ENCODE measurements around the gene ADARB1.

ADARB1 gene

GRCh38 chr21:45084121-45084520, 9.7 kb downstream of the ADARB1 start:
- ATAC-seq, result no peak
- TF ChIP-seq TOX (CRISPR knock-in tag; IDR thresholded peaks at IDR 0.05; ENCODE audit: borderline replicate concordance) (no peak), ZNF565 (CRISPR knock-in tag; conservative IDR thresholded peaks at IDR 0.05; ENCODE audit: low read depth) (no peak), ZNF8 (CRISPR knock-in tag; IDR thresholded peaks at IDR 0.05) (no peak), ZNF70 (CRISPR knock-in tag; IDR thresholded peaks at IDR 0.05) (no peak), ZFP3 (CRISPR knock-in tag; IDR thresholded peaks at IDR 0.05) (no peak), PATZ1 (CRISPR knock-in tag; IDR thresholded peaks at IDR 0.05; ENCODE audit: borderline replicate concordance) (no peak), RARB (CRISPR knock-in tag; IDR thresholded peaks at IDR 0.05) (no peak), ESRRG (CRISPR knock-in tag; IDR thresholded peaks at IDR 0.05) (no peak), CREB5 (CRISPR knock-in tag; IDR thresholded peaks at IDR 0.05; ENCODE audit: low read depth) (no peak), ISL1 (CRISPR knock-in tag; IDR thresholded peaks at IDR 0.05) (no peak), TCF4 (CRISPR knock-in tag; IDR thresholded peaks at IDR 0.05; ENCODE audit: borderline replicate concordance) (no peak), SNAI2 (CRISPR knock-in tag; IDR thresholded peaks at IDR 0.05) (no peak), ARNTL (CRISPR knock-in tag; IDR thresholded peaks at IDR 0.05; ENCODE audit: borderline replicate concordance, low read depth) (no peak), OSR1 (CRISPR knock-in tag; IDR thresholded peaks at IDR 0.05) (no peak), ZC3H10 (CRISPR knock-in tag; IDR thresholded peaks at IDR 0.05) (no peak), PPARA (CRISPR knock-in tag; IDR thresholded peaks at IDR 0.05; ENCODE audit: borderline replicate concordance) (no peak), BACH2 (CRISPR knock-in tag; IDR thresholded peaks at IDR 0.05; ENCODE audit: borderline replicate concordance) (no peak)
- TF ChIP-seq, protein P1, sequence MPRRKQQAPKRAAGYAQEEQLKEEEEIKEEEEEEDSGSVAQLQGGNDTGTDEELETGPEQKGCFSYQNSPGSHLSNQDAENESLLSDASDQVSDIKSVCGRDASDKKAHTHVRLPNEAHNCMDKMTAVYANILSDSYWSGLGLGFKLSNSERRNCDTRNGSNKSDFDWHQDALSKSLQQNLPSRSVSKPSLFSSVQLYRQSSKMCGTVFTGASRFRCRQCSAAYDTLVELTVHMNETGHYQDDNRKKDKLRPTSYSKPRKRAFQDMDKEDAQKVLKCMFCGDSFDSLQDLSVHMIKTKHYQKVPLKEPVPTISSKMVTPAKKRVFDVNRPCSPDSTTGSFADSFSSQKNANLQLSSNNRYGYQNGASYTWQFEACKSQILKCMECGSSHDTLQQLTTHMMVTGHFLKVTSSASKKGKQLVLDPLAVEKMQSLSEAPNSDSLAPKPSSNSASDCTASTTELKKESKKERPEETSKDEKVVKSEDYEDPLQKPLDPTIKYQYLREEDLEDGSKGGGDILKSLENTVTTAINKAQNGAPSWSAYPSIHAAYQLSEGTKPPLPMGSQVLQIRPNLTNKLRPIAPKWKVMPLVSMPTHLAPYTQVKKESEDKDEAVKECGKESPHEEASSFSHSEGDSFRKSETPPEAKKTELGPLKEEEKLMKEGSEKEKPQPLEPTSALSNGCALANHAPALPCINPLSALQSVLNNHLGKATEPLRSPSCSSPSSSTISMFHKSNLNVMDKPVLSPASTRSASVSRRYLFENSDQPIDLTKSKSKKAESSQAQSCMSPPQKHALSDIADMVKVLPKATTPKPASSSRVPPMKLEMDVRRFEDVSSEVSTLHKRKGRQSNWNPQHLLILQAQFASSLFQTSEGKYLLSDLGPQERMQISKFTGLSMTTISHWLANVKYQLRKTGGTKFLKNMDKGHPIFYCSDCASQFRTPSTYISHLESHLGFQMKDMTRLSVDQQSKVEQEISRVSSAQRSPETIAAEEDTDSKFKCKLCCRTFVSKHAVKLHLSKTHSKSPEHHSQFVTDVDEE (CRISPR knock-in tag; IDR thresholded peaks at IDR 0.05), result no peak

DNA sequence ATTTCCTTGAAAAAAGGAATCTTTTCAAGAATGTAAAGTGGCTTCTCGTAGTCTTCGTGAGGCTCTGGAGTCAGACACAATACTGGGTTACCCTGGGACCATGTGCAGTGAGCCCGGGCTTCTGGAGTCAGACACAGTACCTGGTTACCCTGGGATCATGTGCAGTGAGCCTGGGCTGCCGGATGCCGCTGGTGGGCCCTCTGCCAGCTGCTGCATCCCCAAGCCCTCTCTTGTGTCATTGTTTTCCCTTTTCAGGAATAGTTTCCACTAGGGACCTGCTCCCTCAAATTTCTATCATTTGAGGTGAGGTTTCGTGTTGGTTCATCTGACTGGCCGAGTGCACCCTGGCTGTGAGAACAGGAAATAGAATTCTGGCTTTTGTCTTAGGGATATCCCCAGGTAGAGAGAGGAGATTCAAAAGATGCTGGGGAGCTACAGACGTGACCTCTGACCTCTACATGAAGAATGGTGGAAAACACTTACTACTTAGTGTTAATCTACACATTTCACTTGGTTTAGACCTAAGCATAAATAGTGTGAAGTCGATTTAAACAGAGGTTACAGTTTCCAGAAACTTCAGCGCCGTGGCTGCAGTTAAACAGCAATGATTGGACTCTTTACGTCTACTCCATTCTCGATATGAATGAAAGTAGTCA, 10.6 kb downstream of the ADARB1 start:
- ATAC-seq, result no peak

More for the DNA sequence above, 10.6 kb downstream of the ADARB1 start:
- TF ChIP-seq, protein P2, sequence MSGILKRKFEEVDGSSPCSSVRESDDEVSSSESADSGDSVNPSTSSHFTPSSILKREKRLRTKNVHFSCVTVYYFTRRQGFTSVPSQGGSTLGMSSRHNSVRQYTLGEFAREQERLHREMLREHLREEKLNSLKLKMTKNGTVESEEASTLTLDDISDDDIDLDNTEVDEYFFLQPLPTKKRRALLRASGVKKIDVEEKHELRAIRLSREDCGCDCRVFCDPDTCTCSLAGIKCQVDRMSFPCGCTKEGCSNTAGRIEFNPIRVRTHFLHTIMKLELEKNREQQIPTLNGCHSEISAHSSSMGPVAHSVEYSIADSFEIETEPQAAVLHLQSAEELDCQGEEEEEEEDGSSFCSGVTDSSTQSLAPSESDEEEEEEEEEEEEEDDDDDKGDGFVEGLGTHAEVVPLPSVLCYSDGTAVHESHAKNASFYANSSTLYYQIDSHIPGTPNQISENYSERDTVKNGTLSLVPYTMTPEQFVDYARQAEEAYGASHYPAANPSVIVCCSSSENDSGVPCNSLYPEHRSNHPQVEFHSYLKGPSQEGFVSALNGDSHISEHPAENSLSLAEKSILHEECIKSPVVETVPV (CRISPR knock-in tag; IDR thresholded peaks at IDR 0.05), result no peak
- TF ChIP-seq SNAI2 (CRISPR knock-in tag; IDR thresholded peaks at IDR 0.05) (no peak), TCF4 (CRISPR knock-in tag; IDR thresholded peaks at IDR 0.05; ENCODE audit: borderline replicate concordance) (no peak), PATZ1 (CRISPR knock-in tag; IDR thresholded peaks at IDR 0.05; ENCODE audit: borderline replicate concordance) (no peak), ZNF565 (CRISPR knock-in tag; conservative IDR thresholded peaks at IDR 0.05; ENCODE audit: low read depth) (no peak), ZNF8 (CRISPR knock-in tag; IDR thresholded peaks at IDR 0.05) (no peak), TOX (CRISPR knock-in tag; IDR thresholded peaks at IDR 0.05; ENCODE audit: borderline replicate concordance) (no peak), ZFP3 (CRISPR knock-in tag; IDR thresholded peaks at IDR 0.05) (no peak), ZFP30 (CRISPR knock-in tag; IDR thresholded peaks at IDR 0.05) (no peak), RARB (CRISPR knock-in tag; IDR thresholded peaks at IDR 0.05) (no peak), PPARA (CRISPR knock-in tag; IDR thresholded peaks at IDR 0.05; ENCODE audit: borderline replicate concordance) (no peak)
- TF ChIP-seq, protein P1 (CRISPR knock-in tag; IDR thresholded peaks at IDR 0.05), result no peak
